Fibroblast of pulmonary artery (primary cell): Measurements from ENCODE around the gene LYRM4.
A peak's percentile ranks its signal among the peaks of the same experiment; 100 is the strongest.
"Not testable (repeated sequence)": the region's sequence is repeated elsewhere in the genome, so short reads cannot be mapped to it uniquely, and the experiment has no call there.

Source experiments
- DNase-seq: peaks from one replicate; pipeline ENCODE4 v3.0.0-alpha.2; 2010; ENCODE audit warnings: low read depth
- H3K4me3 ChIP-seq: replicated peaks from 2 replicates; pipeline ENCODE4 v1.5.1; 2011; ENCODE audit warnings: low read depth, mild to moderate bottlenecking, control low read depth, low read length, moderate library complexity
- TF ChIP-seq, protein P1 (sequence below): IDR thresholded peaks from 2 replicates; pipeline ENCODE4 v1.5.1; 2011; ENCODE audit warnings: mild to moderate bottlenecking, control low read depth, low read length, inconsistent platforms; ENCODE audit errors: missing control alignments

LYRM4 gene

DNA sequence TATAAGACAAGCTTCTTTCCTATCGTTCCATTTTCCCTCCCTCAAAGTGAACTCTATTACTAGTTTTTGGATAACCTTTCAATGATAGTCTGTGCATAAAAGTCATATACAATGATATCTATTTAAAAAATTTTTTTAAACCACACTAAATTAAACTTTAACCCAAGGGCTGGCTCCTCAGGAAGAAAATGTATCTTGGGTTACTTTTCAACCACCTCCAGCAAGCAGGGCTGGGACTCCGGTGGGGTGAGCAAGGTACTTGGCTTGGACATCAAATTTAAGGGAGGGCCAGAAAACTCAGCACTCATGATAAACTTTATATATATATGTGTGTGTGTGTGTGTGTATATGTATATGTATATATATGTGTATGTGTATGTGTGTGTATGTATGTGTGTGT is 189.5 kb downstream of the LYRM4 start:
- H3K4me3 ChIP-seq = no peak overlapping the region
- TF ChIP-seq, protein P1, sequence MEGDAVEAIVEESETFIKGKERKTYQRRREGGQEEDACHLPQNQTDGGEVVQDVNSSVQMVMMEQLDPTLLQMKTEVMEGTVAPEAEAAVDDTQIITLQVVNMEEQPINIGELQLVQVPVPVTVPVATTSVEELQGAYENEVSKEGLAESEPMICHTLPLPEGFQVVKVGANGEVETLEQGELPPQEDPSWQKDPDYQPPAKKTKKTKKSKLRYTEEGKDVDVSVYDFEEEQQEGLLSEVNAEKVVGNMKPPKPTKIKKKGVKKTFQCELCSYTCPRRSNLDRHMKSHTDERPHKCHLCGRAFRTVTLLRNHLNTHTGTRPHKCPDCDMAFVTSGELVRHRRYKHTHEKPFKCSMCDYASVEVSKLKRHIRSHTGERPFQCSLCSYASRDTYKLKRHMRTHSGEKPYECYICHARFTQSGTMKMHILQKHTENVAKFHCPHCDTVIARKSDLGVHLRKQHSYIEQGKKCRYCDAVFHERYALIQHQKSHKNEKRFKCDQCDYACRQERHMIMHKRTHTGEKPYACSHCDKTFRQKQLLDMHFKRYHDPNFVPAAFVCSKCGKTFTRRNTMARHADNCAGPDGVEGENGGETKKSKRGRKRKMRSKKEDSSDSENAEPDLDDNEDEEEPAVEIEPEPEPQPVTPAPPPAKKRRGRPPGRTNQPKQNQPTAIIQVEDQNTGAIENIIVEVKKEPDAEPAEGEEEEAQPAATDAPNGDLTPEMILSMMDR = no peak
- no peak for DNase-seq

DNA sequence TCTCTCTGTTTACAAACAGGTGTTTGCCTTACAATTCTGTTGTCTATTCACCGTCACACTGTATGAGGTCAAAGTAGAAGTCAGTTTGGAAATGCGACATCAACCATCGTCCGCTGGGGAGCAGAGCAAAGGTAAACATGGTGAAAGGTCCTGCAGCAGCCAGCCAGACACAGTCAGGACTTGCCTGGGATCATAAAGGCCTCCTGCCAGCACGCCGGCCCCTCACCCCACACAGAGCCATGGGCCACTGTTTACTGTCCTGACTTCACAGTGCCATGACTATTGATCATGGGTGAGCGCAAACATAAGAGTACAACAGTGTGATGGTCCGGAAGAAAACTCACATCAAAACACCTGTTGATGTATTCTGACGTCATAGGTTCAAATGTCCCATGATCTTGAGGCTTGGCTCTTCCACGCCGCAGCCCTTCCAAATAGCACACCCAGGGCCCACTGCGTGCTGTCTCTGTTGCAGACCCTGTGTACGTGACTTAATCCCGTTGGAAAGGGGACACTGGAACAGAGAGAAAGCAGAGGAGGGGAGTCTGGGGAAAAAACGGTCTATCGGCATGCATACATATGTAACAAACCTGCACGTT is 192.5 kb downstream of the LYRM4 start:
- no peak for DNase-seq
- TF ChIP-seq, protein P1 = no peak
- no peak overlapping the region for H3K4me3 ChIP-seq

DNA sequence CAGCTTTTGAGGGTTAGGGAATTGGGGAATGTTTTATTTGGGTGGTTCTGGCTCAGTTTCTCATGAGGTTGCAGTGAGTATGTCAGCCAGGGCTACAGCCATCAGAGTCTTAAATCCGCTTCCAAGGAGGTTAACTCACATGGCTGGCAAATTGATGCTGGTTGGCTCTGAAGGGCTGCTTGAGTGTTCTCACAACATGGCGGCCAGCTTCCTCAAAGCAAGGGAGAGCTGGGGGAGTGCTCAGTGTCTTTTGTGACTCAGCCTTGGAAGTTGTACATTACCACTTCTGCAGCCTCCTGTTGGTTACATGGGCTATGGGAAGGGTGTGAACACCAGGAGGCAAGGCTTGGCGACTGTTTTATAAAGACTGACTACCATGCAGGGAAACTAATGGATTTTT is 193.4 kb downstream of the LYRM4 start:
- no peak for DNase-seq
- H3K4me3 ChIP-seq = no peak overlapping the region
- TF ChIP-seq, protein P1 = no peak

DNA sequence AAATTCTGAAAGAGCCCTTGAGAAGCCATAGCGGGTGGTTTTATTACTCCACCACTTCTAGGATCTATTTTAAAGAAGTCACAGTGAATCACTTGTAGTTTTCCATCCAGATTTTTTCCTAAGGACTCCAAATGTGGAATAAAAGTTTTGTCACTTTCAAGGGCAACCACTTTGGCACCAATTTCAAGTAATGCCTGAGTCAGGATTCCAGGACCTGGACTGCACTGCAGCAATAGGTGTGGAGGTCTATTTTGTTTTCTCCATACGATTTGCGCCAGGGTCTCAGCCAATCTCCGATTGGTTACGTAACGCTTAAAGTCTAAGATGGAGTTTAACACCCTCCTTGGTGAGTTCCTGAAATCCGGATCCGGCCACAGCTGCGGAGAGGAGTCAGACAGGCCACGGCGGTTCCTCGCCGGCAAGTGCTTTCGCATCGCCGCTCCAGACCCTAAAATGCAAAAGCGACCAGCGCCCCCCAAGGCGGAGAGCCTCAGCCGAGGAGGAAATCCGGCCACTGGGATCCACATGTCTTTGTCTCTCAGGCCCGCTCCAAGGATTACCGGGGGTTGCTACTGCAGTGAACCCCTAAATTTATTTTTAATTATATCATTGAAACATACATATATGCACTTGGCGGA is 194.2 kb downstream of the LYRM4 start:
- TF ChIP-seq, protein P1 = no peak
- H3K4me3 ChIP-seq = no peak overlapping the region
- no peak for DNase-seq

DNA sequence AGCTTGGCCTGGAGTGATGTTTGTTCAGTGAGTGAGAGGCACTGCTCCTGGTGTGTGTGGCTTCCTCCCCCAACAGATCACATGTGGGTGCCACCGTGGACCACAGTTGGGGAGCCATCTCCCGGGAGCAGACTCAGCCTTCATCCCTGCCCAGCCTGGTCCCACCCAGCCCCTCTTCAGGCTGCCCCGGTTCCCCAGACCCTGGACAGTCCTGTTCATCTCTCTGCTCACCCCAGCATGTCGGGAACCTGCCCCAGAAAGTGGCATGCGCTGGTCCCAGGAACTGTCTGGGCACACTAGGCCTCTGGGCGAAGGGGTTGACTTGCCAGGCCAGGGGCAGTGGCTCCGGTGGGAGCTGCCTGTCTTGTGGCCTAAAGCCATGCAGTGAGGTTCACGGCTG is 197.1 kb downstream of the LYRM4 start:
- TF ChIP-seq, protein P1 = no peak

DNA sequence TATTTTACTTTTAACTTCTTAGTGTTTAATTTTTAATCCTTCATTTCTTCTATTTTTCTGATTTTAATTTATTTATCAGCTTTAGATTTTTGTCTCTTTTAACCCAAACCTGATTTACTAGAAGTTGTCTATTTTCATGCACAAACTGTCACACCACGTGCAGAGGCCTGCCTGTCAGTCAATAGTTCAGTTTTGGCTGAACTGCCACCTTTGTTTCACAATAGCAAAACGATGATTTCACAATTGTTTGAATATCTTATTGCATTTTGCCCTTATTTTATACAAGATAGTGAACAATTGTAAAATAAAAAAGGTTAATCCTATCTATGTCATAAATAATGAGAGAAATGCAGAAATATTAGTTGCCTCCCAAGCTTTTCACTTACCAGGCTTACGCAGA is 199.6 kb downstream of the LYRM4 start:
- TF ChIP-seq, protein P1 = no peak
- peak; percentile 23 for DNase-seq
- no peak overlapping the region for H3K4me3 ChIP-seq

More for the DNA sequence above, 197.1 kb downstream of the LYRM4 start:
- DNase-seq = no peak
- no peak overlapping the region for H3K4me3 ChIP-seq

DNA sequence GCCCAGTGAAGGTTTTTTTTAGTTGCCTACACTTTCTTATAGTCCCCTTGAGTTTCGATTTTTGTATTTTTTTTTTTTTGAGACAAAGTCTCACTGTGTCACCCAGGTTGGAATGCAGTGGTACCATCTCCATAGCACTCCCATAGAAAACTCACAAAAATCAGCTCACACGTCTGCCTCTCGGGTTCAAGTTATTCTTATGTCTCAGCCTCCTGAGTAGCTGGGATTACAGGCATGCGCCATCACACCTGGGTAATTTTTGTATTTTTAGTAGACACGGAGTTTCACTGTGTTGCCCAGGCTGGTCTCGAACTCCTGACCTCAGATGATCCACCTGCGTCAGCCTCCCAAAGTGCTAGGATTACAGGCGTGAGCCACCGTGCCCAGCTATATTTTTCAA is 200.3 kb downstream of the LYRM4 start:
- DNase-seq, H3K4me3 ChIP-seq: not testable (repeated sequence)
